GM23248 (cell line): ENCODE measurements around the gene ETV6. TPM values are rescaled to one million over a fixed set of nuclear protein-coding genes. Genes with fewer than 3 reads are reported as not detected.

ENCODE experiments used
- DNase-seq: peaks from one replicate; pipeline ENCODE4 v3.0.0-alpha.2; 2015
- H2AFZ ChIP-seq: fragments of 200-600 bp; sonication (generic); 2 replicates; pipeline ENCODE4 v1.6.1; 2016; ENCODE audit warnings: antibody characterized with exemption
- H3F3A ChIP-seq: fragments of 200-600 bp; sonication (generic); 2 replicates; pipeline ENCODE4 v1.6.1; 2016; ENCODE audit warnings: mild to moderate bottlenecking, antibody characterized with exemption, mixed run types; ENCODE audit not compliant: insufficient read depth
- H3K27ac ChIP-seq: fragments of 200-600 bp; sonication (generic); 2 replicates; pipeline ENCODE4 v1.5.1; 2016; ENCODE audit warnings: mild to moderate bottlenecking
- H3K27me3 ChIP-seq: fragments of 200-600 bp; sonication (generic); replicated peaks from 2 replicates; pipeline ENCODE4 v1.6.1; 2016; ENCODE audit warnings: mild to moderate bottlenecking; ENCODE audit not compliant: insufficient read depth
- H3K36me3 ChIP-seq: fragments of 200-600 bp; sonication (generic); 2 replicates; pipeline ENCODE4 v1.6.1; 2016; ENCODE audit warnings: low read depth, mild to moderate bottlenecking
- H3K4me1 ChIP-seq: fragments of 200-600 bp; sonication (generic); 2 replicates; pipeline ENCODE4 v1.6.1; 2016; ENCODE audit warnings: mild to moderate bottlenecking; ENCODE audit not compliant: insufficient read depth
- H3K4me2 ChIP-seq: fragments of 200-600 bp; sonication (generic); one replicate; pipeline ENCODE4 v1.6.1; 2016; ENCODE audit warnings: mild to moderate bottlenecking; ENCODE audit not compliant: unreplicated experiment
- H3K4me3 ChIP-seq: fragments of 200-600 bp; sonication (generic); 2 replicates; pipeline ENCODE4 v1.5.1; 2016; ENCODE audit warnings: mild to moderate bottlenecking
- H3K79me2 ChIP-seq: fragments of 200-600 bp; sonication (generic); 2 replicates; pipeline ENCODE4 v1.6.1; 2016; ENCODE audit warnings: mild to moderate bottlenecking; ENCODE audit not compliant: insufficient read depth
- H3K9ac ChIP-seq: fragments of 200-600 bp; sonication (generic); 2 replicates; pipeline ENCODE4 v1.6.1; 2016; ENCODE audit warnings: mild to moderate bottlenecking
- H3K9me2 ChIP-seq: fragments of 200-600 bp; sonication (generic); 2 replicates; pipeline ENCODE4 v1.6.1; 2016; ENCODE audit warnings: mixed run types, mild to moderate bottlenecking, moderate library complexity; ENCODE audit not compliant: insufficient read depth
- H3K9me3 ChIP-seq: fragments of 200-600 bp; sonication (generic); one replicate; pipeline ENCODE4 v1.6.1; 2017; ENCODE audit warnings: low read depth
- H4K20me1 ChIP-seq: fragments of 200-600 bp; sonication (generic); 2 replicates; pipeline ENCODE4 v1.6.0; 2016; ENCODE audit not compliant: insufficient read depth
- EZH2 ChIP-seq: fragments of 200-600 bp; sonication (generic); IDR thresholded peaks from 2 replicates; pipeline ENCODE4 v1.6.1; 2018; ENCODE audit warnings: antibody characterized with exemption, mild to moderate bottlenecking; ENCODE audit not compliant: insufficient read depth, poor library complexity, severe bottlenecking
- EZH2phosphoT487 ChIP-seq: fragments of 200-600 bp; sonication (generic); IDR thresholded peaks from 2 replicates; pipeline ENCODE4 v1.6.1; 2018; ENCODE audit warnings: antibody characterized with exemption, moderate library complexity, mild to moderate bottlenecking, low read depth; ENCODE audit not compliant: insufficient read depth
- WGBS, 2 experiments: methylation state at CpG; one replicate each; pipeline ENCODE4 v1.1.6; 2015 to 2017; ENCODE audit warnings: low lambda C conversion rate in 2 of 2, low coverage in 1 of 2; ENCODE audit errors: missing lambda C conversion rate in 2 of 2; 5-methylcytosine and 5-hydroxymethylcytosine counted together
- in situ Hi-C: fragments of 300-500 bp; cut with MboI; formaldehyde crosslinking; loops from 2 replicates; pipeline ENCODE4 v1.15.0; 2020
- polyA plus RNA-seq: library from polyadenylated mRNA; unstranded; fragments of >200 nt; fragmentation: Nextera tagmentation; extraction: Ambion mirVana; gene quantifications from 2 replicates; pipeline ENCODE4 v1.2.1, GENCODE V29; 2016
- total RNA-seq: library from RNA; depleted of rRNA; stranded (reverse); fragments of >200 nt; shearing (Covaris generic); gene quantifications from 2 replicates; pipeline ENCODE4 v1.2.3, GENCODE V29; 2014

Gene ETV6
- total and polyA plus RNA-seq, 2 experiments from 2014 or later, result 2.5 to 10.4 TPM

DNA sequence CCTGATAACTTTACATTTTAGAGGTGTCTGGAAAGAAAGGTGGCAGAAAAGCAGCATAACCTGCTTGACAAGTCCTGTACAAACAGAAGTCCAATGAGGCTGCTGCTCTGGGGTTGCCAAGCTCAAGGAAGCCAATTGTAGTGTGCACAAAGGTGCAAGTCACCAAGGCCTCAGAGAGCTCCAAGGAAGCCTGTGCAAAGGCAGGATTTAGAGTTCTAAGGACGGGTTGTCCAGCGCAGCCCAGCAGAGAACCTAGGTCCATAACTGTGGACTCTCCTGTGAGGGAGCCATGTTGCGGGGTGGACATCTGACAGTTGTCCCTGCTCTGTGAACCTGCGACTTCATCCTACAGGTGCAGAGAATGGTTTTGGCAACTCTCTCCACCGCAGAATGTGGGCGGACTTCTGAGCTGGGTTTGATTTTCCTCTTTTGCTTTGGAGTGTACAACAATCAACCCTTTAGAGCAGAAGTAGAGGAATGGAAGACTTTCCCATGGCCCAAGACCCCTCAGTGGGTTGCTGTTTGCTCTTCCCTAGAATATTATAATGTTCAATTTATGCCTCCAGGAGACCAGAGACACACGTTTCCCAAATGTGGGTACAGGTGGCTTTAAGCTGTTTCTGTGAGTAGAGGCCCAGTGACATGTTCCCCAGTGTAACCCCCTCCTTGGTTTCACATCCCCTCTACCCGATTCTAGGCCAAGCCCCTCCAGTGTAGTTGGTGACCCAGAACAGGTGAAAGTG is 81.0 kb downstream of the ETV6 start:
- no peak overlapping the region for H2AFZ ChIP-seq
- H3K4me3 ChIP-seq, result no peak overlapping the region
- no peaks in the 10 kb centered on the region for H3K36me3 ChIP-seq
- no peaks in the 10 kb centered on the region for H3K9me2 ChIP-seq
- in situ Hi-C loops, result no loop called here
- no peak overlapping the region for H3K27ac ChIP-seq
- no peak for TF ChIP-seq EZH2phosphoT487
- DNase-seq, result no peak
- H3K4me2 ChIP-seq, result no peak overlapping the region
- no peaks in the 10 kb centered on the region for H4K20me1 ChIP-seq
- WGBS, 2 experiments, result 94 to 97% methylated on average over 8 of the region's 8 CpGs
- H3F3A ChIP-seq, result no peaks in the 10 kb centered on the region
- no peak overlapping the region for H3K9ac ChIP-seq
- H3K27me3 ChIP-seq, result no peaks in the 10 kb centered on the region
- H3K79me2 ChIP-seq, result peaks cover 90% of the 10 kb centered on the region
- H3K4me1 ChIP-seq, result peaks cover 28% of the 10 kb centered on the region
- H3K9me3 ChIP-seq, result no peaks in the 10 kb centered on the region

DNA sequence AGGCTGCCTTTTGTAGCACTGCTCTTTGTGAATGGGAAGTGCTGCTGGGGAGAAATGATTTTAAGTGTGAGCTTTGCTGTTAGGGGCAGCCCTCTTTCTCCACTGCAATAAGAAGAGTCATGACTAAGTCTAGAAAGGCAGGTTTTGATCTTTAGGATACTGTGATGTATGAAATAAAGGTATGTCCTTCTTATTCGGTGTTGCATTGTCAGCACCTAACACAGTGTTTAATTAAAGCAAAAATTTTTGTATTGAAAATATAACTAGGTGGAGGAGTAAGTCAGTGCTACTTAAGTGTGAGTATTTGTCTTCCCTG is 81.5 kb downstream of the ETV6 start:
- in situ Hi-C loops, result no loop called here
- WGBS, 2 experiments, result 100% methylated on average over 1 of the region's 1 CpG
- DNase-seq, result no peak
- H3K4me1 ChIP-seq, result peaks cover 27% of the 10 kb centered on the region
- H3K27ac ChIP-seq, result peak overlapping the region; percentile 24
- H3K79me2 ChIP-seq, result peaks cover 90% of the 10 kb centered on the region
- H3K27me3 ChIP-seq, result no peaks in the 10 kb centered on the region
- H3K9me3 ChIP-seq, result no peaks in the 10 kb centered on the region
- H3K9me2 ChIP-seq, result no peaks in the 10 kb centered on the region
- H3K9ac ChIP-seq, result no peak overlapping the region
- H4K20me1 ChIP-seq, result no peaks in the 10 kb centered on the region
- 0 out of 2 replicates have a peak overlapping the region, but pooled peaks have one; percentile 18 for H3K4me3 ChIP-seq
- no peaks in the 10 kb centered on the region for H3F3A ChIP-seq
- H2AFZ ChIP-seq, result no peak overlapping the region
- no peaks in the 10 kb centered on the region for H3K36me3 ChIP-seq
- TF ChIP-seq EZH2 (no peak), EZH2phosphoT487 (no peak)
- H3K4me2 ChIP-seq, result peak overlapping the region; percentile 40

DNA sequence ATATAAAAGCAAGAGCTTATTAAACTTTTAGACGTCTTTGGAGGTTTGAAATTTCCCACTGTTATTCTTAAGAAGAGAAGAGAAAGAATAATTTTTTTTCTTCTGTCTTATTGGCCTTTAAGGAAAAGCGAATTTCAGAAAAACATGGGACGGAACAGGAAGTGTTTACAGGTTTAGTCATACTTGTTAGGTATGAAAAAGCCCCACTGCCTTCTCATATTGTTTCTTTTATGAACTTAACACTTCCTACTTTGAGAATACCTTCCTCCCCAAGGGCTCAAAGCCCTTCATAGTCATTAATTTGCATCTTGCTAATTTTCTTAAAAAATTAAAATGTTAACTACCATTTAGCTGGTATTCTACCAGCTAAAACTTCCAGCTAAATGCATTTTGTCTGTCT is 82.0 kb downstream of the ETV6 start:
- Histone ChIP-seq H3K79me2 (peaks cover 90% of the 10 kb centered on the region), H3F3A (no peaks in the 10 kb centered on the region), H3K4me1 (peaks cover 27% of the 10 kb centered on the region), H3K9me3 (no peaks in the 10 kb centered on the region), H3K4me2 (peak overlapping the region; percentile 40), H3K4me3 (0 out of 2 replicates have a peak overlapping the region, but pooled peaks have one; percentile 18), H3K27me3 (no peaks in the 10 kb centered on the region), H3K9me2 (no peaks in the 10 kb centered on the region), H3K36me3 (no peaks in the 10 kb centered on the region), H3K27ac (peak overlapping the region; percentile 25), H3K9ac (no peak overlapping the region), H4K20me1 (no peaks in the 10 kb centered on the region), H2AFZ (no peak overlapping the region)
- in situ Hi-C loops, result no loop called here
- TF ChIP-seq EZH2 (no peak), EZH2phosphoT487 (no peak)
- WGBS, 2 experiments, result 41% methylated on average over 3 of the region's 3 CpGs
- peak; percentile 64 for DNase-seq

DNA sequence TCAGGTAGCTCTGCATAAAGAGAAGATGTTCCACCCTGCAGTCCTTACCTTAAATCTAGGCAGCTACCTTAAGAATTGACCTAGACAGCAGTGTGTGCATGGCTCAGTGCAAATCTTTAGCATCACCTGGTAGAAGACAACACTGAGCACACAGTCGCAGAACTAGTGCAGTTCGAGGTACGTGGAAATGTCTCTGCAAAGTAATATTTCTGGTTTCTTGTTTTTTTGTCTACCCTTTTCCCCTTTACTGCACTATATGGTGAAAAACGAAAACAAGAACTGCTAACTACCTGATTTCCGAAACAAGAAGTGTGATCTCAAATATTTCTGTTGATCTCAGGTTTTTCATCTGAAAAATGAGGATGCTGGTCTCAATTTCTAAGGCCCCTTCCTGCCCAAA is 82.5 kb downstream of the ETV6 start:
- H3K4me3 ChIP-seq, result no peak overlapping the region
- WGBS, 2 experiments, result 84 to 92% methylated on average over 5 of the region's 5 CpGs
- H2AFZ ChIP-seq, result no peak overlapping the region
- in situ Hi-C loops, result no loop called here
- no peak for DNase-seq
- no peaks in the 10 kb centered on the region for H3K9me2 ChIP-seq
- no peaks in the 10 kb centered on the region for H3K9me3 ChIP-seq
- peak overlapping the region; percentile 40 for H3K4me2 ChIP-seq
- H4K20me1 ChIP-seq, result no peaks in the 10 kb centered on the region
- peaks cover 27% of the 10 kb centered on the region for H3K4me1 ChIP-seq
- peaks cover 90% of the 10 kb centered on the region for H3K79me2 ChIP-seq
- H3K27ac ChIP-seq, result peak overlapping the region; percentile 25; the same call in 1 of the 2 replicates
- no peaks in the 10 kb centered on the region for H3K36me3 ChIP-seq
- H3F3A ChIP-seq, result no peaks in the 10 kb centered on the region
- H3K27me3 ChIP-seq, result no peaks in the 10 kb centered on the region
- no peak overlapping the region for H3K9ac ChIP-seq
- TF ChIP-seq EZH2 (no peak), EZH2phosphoT487 (no peak)
